Duodenal mucosa (tissue), 2 donors: ENCODE measurements around the gene TMEM134.

Source experiments
- H3K27ac ChIP-seq: one replicate; pipeline ENCODE4 v1.7.0; 2013; ENCODE audit warnings: low read depth, low read length
- H3K27me3 ChIP-seq, 2 donors: one replicate each; pipeline ENCODE4 v1.7.0; 2013; ENCODE audit warnings: low read length in 2 of 2, control low read depth in 1 of 2; ENCODE audit not compliant: insufficient read depth in 2 of 2, control insufficient read depth in 1 of 2
- H3K36me3 ChIP-seq, 2 donors: one replicate each; pipeline ENCODE4 v1.7.0; 2013; ENCODE audit warnings: low read length in 2 of 2, control low read depth in 1 of 2; ENCODE audit not compliant: insufficient read depth in 2 of 2, control insufficient read depth in 1 of 2
- H3K4me1 ChIP-seq, 2 donors: one replicate each; pipeline ENCODE4 v1.7.0; 2013; ENCODE audit warnings: low read length in 2 of 2, control low read depth in 1 of 2; ENCODE audit not compliant: insufficient read depth in 2 of 2, control insufficient read depth in 1 of 2
- H3K4me3 ChIP-seq, 2 donors: one replicate each; pipeline ENCODE4 v1.7.0; 2013; ENCODE audit warnings: low read length in 2 of 2, low read depth in 1 of 2
- H3K9ac ChIP-seq, 2 donors: one replicate each; pipeline ENCODE4 v1.7.0; 2013; ENCODE audit warnings: low read length in 2 of 2, low read depth in 1 of 2
- H3K9me3 ChIP-seq, 2 donors: one replicate each; pipeline ENCODE4 v1.7.0; 2013; ENCODE audit warnings: low read length in 2 of 2, control low read depth in 1 of 2; ENCODE audit not compliant: control insufficient read depth in 1 of 2

The TMEM134 gene

GRCh38 chr11:67457453-67457852 lies 11.6 kb downstream of the TMEM134 start:
- Histone ChIP-seq H3K9me3 (no peaks in the 10 kb centered on the region), H3K9ac (no peak overlapping the region), H3K27me3 (no peaks in the 10 kb centered on the region), H3K36me3 (no peaks in the 10 kb centered on the region), H3K4me3 (no peak overlapping the region), H3K4me1 (no peaks in the 10 kb centered on the region), H3K27ac (no peak overlapping the region)

- H3K4me3 ChIP-seq: no peak overlapping the region
Observed at GRCh38 chr11:67456068-67456705, 12.9 kb downstream of the TMEM134 start.

GRCh38 chr11:67455054-67455453 lies 14.0 kb downstream of the TMEM134 start, which contains the start of gene CABP4:
Gene CABP4 (plus strand): TSS chr11:67455354. CDS start chr11:67455424, 70 bp downstream.
- Histone ChIP-seq H3K36me3 (no peaks in the 10 kb centered on the region), H3K9me3 (no peaks in the 10 kb centered on the region), H3K27ac (no peak within 1 kb of the TSS), H3K4me3 (no peak within 1 kb of the TSS), H3K27me3 (no peaks in the 10 kb centered on the region), H3K4me1 (peaks cover 0 to 3% of the 10 kb centered on the region in 2 donors), H3K9ac (no peak within 1 kb of the TSS)

More at GRCh38 chr11:67456068-67456705, 12.9 kb downstream of the TMEM134 start:
- Histone ChIP-seq H3K9ac (no peak overlapping the region), H3K36me3 (no peaks in the 10 kb centered on the region), H3K9me3 (no peaks in the 10 kb centered on the region), H3K27ac (no peak overlapping the region), H3K27me3 (no peaks in the 10 kb centered on the region), H3K4me1 (peaks cover 0 to 3% of the 10 kb centered on the region in 2 donors)

- Histone ChIP-seq H3K9me3 (no peaks in the 10 kb centered on the region), H3K4me1 (peaks cover 0 to 8% of the 10 kb centered on the region in 2 donors), H3K4me3 (no peak overlapping the region), H3K36me3 (no peaks in the 10 kb centered on the region), H3K9ac (no peak overlapping the region), H3K27ac (no peak overlapping the region), H3K27me3 (no peaks in the 10 kb centered on the region)
Observed at GRCh38 chr11:67453816-67454732, 15.0 kb downstream of the TMEM134 start.

GRCh38 chr11:67452141-67452952 lies 16.7 kb downstream of the TMEM134 start, which contains the start of gene GPR152:
Gene GPR152 (minus strand): TSS chr11:67452729. CDS start chr11:67452724, 5 bp downstream.
- Histone ChIP-seq H3K4me1 (peaks cover 0 to 18% of the 10 kb centered on the region in 2 donors), H3K27ac (no peak within 1 kb of the TSS), H3K27me3 (no peaks in the 10 kb centered on the region), H3K9me3 (no peaks in the 10 kb centered on the region), H3K36me3 (no peaks in the 10 kb centered on the region), H3K4me3 (no peak within 1 kb of the TSS), H3K9ac (no peak within 1 kb of the TSS)

GRCh38 chr11:67451658-67451976 lies 17.4 kb downstream of the TMEM134 start:
- no peak overlapping the region for H3K4me3 ChIP-seq
- H3K9ac ChIP-seq: no peak overlapping the region
- H3K27me3 ChIP-seq: no peaks in the 10 kb centered on the region
- H3K4me1 ChIP-seq: peaks cover 0 to 18% of the 10 kb centered on the region in 2 donors
- H3K9me3 ChIP-seq: no peaks in the 10 kb centered on the region
- H3K36me3 ChIP-seq: no peaks in the 10 kb centered on the region
- no peak overlapping the region for H3K27ac ChIP-seq

GRCh38 chr11:67450796-67451657 lies 18.0 kb downstream of the TMEM134 start:
- H3K9me3 ChIP-seq: no peaks in the 10 kb centered on the region
- peaks cover 0 to 18% of the 10 kb centered on the region in 2 donors for H3K4me1 ChIP-seq
- no peaks in the 10 kb centered on the region for H3K36me3 ChIP-seq
- no peak overlapping the region for H3K27ac ChIP-seq
- no peaks in the 10 kb centered on the region for H3K27me3 ChIP-seq
- H3K9ac ChIP-seq: no peak overlapping the region
- H3K4me3 ChIP-seq: no peak overlapping the region

- H3K9ac ChIP-seq: no peak overlapping the region
- H3K27me3 ChIP-seq: no peaks in the 10 kb centered on the region
- peaks cover 8 to 27% of the 10 kb centered on the region in 2 donors for H3K4me1 ChIP-seq
- no peaks in the 10 kb centered on the region for H3K9me3 ChIP-seq
- H3K36me3 ChIP-seq: no peaks in the 10 kb centered on the region
- H3K4me3 ChIP-seq: no peak overlapping the region
- no peak overlapping the region for H3K27ac ChIP-seq
Observed at GRCh38 chr11:67449116-67449844, 19.8 kb downstream of the TMEM134 start.

GRCh38 chr11:67448220-67448609 lies 20.8 kb downstream of the TMEM134 start:
- H3K9ac ChIP-seq: peak overlapping the region in 1 of 2 donors; percentile 25
- peaks cover 8 to 31% of the 10 kb centered on the region in 2 donors for H3K4me1 ChIP-seq
- no peak overlapping the region for H3K4me3 ChIP-seq
- no peaks in the 10 kb centered on the region for H3K9me3 ChIP-seq
- H3K36me3 ChIP-seq: no peaks in the 10 kb centered on the region
- H3K27me3 ChIP-seq: no peaks in the 10 kb centered on the region
- no peak overlapping the region for H3K27ac ChIP-seq
